Measurements from ENCODE around the gene WDR37. TPM values are rescaled to one million over a fixed set of nuclear protein-coding genes. Genes with fewer than 3 reads are reported as not detected.

The WDR37 gene
- polyA plus RNA-seq, 3 donors: 7.1 to 33.6 (median 8.6) TPM

DNA sequence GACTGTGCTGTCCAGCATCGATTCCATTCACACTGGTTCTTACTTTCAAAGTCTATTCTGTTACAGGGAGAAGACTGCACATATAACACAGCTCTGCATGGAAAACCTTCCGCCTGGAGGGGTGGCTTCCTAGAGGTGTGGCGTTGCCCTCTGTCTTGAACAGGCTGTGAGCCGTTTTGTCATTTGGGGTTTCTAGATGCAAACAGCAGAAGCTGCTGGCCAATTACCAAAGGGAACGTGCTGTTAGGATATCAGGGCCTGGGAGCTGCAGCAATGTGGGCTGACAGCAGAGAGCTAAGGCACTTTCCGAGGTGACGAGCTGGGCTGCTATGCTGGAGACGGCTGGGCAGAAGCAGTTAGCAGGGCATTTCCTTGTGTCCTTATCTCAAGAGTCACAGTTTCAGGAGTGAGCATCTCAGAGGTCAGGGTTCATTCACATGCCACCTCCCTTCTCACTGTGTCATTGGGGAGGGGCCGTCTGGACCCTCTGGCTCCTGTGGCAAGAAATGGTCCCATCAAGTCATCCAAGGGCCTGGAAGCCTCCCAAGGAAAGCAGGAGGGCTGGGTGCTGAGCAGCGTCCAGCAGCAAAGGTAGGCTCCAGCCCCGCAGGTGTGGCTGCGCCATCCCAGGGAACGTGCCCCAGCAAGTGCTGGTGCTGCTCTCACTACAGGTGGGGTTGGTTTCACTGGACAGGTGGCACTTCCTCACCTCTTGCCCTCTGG is 106.5 kb downstream of the WDR37 start:
- DNase-seq: no peak
- H3K9me3 Mint-ChIP-seq: no peaks in the 10 kb centered on the region
- no peak overlapping the region for H3K4me3 ChIP-seq (replicated peaks in 1 of 3; ENCODE audit: low read depth in 2 of 3, low read length in 3 of 3)
- H3K27ac Mint-ChIP-seq: no peak overlapping the region
- H3K36me3 ChIP-seq (replicated peaks in 1 of 2; ENCODE audit: control insufficient read depth in 1 of 2, insufficient read depth in 2 of 2, low read length in 2 of 2): no peaks in the 10 kb centered on the region
- no peak overlapping the region for H3K9ac ChIP-seq (ENCODE audit: insufficient read depth, low read length, poor library complexity, severe bottlenecking)
- H3K36me3 Mint-ChIP-seq: no peaks in the 10 kb centered on the region
- WGBS (ENCODE audit: insufficient coverage): 90% methylated on average over 11 of the region's 13 CpGs
- H3K4me1 Mint-ChIP-seq: no peaks in the 10 kb centered on the region
- no peak overlapping the region for H2AFZ ChIP-seq (ENCODE audit: insufficient read depth, low read depth, low read length, poor library complexity, severe bottlenecking)
- H3K79me2 ChIP-seq (ENCODE audit: insufficient read depth, low read length): no peaks in the 10 kb centered on the region
- no peak overlapping the region for H3K4me3 Mint-ChIP-seq
- no peaks in the 10 kb centered on the region for H4K20me1 ChIP-seq (ENCODE audit: insufficient read depth, low read length)
- no peak overlapping the region for H3K27ac ChIP-seq (ENCODE audit: low read depth in 1 of 2, low read length in 2 of 2)
- H3K4me1 ChIP-seq (ENCODE audit: control insufficient read depth in 1 of 2, insufficient read depth in 2 of 2, low read length in 2 of 2): no peaks in the 10 kb centered on the region
- no peaks in the 10 kb centered on the region for H3K27me3 ChIP-seq (ENCODE audit: control insufficient read depth in 2 of 2, insufficient read depth in 2 of 2, low read length in 2 of 2)
- TF ChIP-seq, protein P1, sequence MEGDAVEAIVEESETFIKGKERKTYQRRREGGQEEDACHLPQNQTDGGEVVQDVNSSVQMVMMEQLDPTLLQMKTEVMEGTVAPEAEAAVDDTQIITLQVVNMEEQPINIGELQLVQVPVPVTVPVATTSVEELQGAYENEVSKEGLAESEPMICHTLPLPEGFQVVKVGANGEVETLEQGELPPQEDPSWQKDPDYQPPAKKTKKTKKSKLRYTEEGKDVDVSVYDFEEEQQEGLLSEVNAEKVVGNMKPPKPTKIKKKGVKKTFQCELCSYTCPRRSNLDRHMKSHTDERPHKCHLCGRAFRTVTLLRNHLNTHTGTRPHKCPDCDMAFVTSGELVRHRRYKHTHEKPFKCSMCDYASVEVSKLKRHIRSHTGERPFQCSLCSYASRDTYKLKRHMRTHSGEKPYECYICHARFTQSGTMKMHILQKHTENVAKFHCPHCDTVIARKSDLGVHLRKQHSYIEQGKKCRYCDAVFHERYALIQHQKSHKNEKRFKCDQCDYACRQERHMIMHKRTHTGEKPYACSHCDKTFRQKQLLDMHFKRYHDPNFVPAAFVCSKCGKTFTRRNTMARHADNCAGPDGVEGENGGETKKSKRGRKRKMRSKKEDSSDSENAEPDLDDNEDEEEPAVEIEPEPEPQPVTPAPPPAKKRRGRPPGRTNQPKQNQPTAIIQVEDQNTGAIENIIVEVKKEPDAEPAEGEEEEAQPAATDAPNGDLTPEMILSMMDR (IDR thresholded peaks at IDR 0.05): no peak
- H3K9me3 ChIP-seq (replicated peaks in 1 of 2; ENCODE audit: control insufficient read depth in 1 of 2, insufficient read depth in 1 of 2, low read length in 2 of 2): no peaks in the 10 kb centered on the region
- H3K27me3 Mint-ChIP-seq (ENCODE audit: low read depth in 3 of 3): peaks cover 0 to 6% (median 3%) of the 10 kb centered on the region in 3 donors
- no peak overlapping the region for H3K4me2 ChIP-seq (replicated peaks; ENCODE audit: extremely low read depth, low read length, poor library complexity, severe bottlenecking)
- intact Hi-C loops (cut with micrococcal nuclease): no loop called here

DNA sequence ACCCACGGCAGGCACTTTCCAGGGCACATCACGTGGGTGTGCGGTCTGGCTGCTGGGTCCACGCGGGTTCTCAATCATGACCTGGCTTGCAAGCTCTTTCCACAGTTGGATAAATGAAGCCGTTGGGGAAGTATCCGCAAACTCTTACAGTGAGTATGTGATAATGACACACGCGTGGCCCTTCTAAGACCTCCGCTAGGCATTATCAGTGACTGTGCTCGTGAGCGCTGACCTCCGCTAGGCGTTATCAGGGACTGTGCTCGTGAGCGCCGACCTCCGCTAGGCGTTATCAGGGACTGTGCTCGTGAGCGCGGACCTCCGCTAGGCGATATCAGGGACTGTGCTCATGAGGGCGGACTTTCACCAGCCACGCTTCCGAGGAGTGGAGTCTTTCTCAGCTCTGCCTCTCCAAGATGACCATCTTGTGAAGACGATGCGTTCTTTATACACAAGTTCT is 107.0 kb downstream of the WDR37 start:
- intact Hi-C loops (cut with micrococcal nuclease): no loop called here
- TF ChIP-seq, protein P1 (IDR thresholded peaks at IDR 0.05): no peak
- no peaks in the 10 kb centered on the region for H3K27me3 ChIP-seq (ENCODE audit: control insufficient read depth in 2 of 2, insufficient read depth in 2 of 2, low read length in 2 of 2)
- Mint-ChIP-seq H3K4me3 (no peak overlapping the region), H3K9me3 (no peaks in the 10 kb centered on the region), H3K27ac (peak overlapping the region in 2 of 7 donors; percentile 8 to 13), H3K4me1 (no peaks in the 10 kb centered on the region), H3K27me3 (ENCODE audit: low read depth in 3 of 3) (peaks cover 0 to 6% (median 1%) of the 10 kb centered on the region in 3 donors), H3K36me3 (no peaks in the 10 kb centered on the region)
- H2AFZ ChIP-seq (ENCODE audit: insufficient read depth, low read depth, low read length, poor library complexity, severe bottlenecking): no peak overlapping the region
- no peaks in the 10 kb centered on the region for H3K36me3 ChIP-seq (replicated peaks in 1 of 2; ENCODE audit: control insufficient read depth in 1 of 2, insufficient read depth in 2 of 2, low read length in 2 of 2)
- H3K27ac ChIP-seq (ENCODE audit: low read depth in 1 of 2, low read length in 2 of 2): no peak overlapping the region
- no peak overlapping the region for H3K4me3 ChIP-seq (replicated peaks in 1 of 3; ENCODE audit: low read depth in 2 of 3, low read length in 3 of 3)
- H3K9me3 ChIP-seq (replicated peaks in 1 of 2; ENCODE audit: control insufficient read depth in 1 of 2, insufficient read depth in 1 of 2, low read length in 2 of 2): no peaks in the 10 kb centered on the region
- H4K20me1 ChIP-seq (ENCODE audit: insufficient read depth, low read length): no peaks in the 10 kb centered on the region
- H3K79me2 ChIP-seq (ENCODE audit: insufficient read depth, low read length): no peaks in the 10 kb centered on the region
- no peak overlapping the region for H3K4me2 ChIP-seq (replicated peaks; ENCODE audit: extremely low read depth, low read length, poor library complexity, severe bottlenecking)
- no peak overlapping the region for H3K9ac ChIP-seq (ENCODE audit: insufficient read depth, low read length, poor library complexity, severe bottlenecking)
- 95% methylated on average over 27 of the region's 29 CpGs for WGBS (ENCODE audit: insufficient coverage)
- H3K4me1 ChIP-seq (ENCODE audit: control insufficient read depth in 1 of 2, insufficient read depth in 2 of 2, low read length in 2 of 2): no peaks in the 10 kb centered on the region
- no peak for DNase-seq
